Fibroblast of lung (primary cell): ENCODE results near the gene SPPL3. TPM values are rescaled to one million over a fixed set of nuclear protein-coding genes. Genes with fewer than 3 reads are reported as not detected.
A peak's percentile ranks its signal among the peaks of the same experiment; 100 is the strongest.

Source experiments
- DNase-seq, 2 donors: peaks; one replicate each; pipeline versions ENCODE4 v3.0.0 to v3.0.0-alpha.2; 2010; ENCODE audit warnings: low read depth in 2 of 2
- H2AFZ ChIP-seq: 2 replicates; pipeline ENCODE4 v1.5.1; 2012; ENCODE audit warnings: low read length, control low read depth, inconsistent platforms
- H3K27ac ChIP-seq: 2 replicates; pipeline ENCODE4 v1.5.1; 2011; ENCODE audit warnings: low read length, control low read depth; ENCODE audit not compliant: insufficient read depth
- H3K27me3 ChIP-seq: 2 replicates; pipeline ENCODE4 v1.5.1; 2011; ENCODE audit warnings: mild to moderate bottlenecking, low read length; ENCODE audit not compliant: control insufficient read depth, insufficient read depth
- H3K36me3 ChIP-seq: 2 replicates; pipeline ENCODE4 v1.5.1; 2011; ENCODE audit warnings: low read length; ENCODE audit not compliant: control insufficient read depth, insufficient read depth
- H3K4me1 ChIP-seq: 2 replicates; pipeline ENCODE4 v1.5.1; 2011; ENCODE audit warnings: low read length; ENCODE audit not compliant: control insufficient read depth, insufficient read depth; ENCODE audit errors: extremely low read depth
- H3K4me2 ChIP-seq: 2 replicates; pipeline ENCODE4 v1.5.1; 2011; ENCODE audit warnings: low read length, control low read depth; ENCODE audit not compliant: insufficient read depth; ENCODE audit errors: extremely low read depth
- H3K4me3 ChIP-seq, 4 experiments: fragments of 200-600 bp in 1 of 4; sonication (generic) in 1 of 4; replicated peaks in 1 of 4; 2 replicates each; pipeline ENCODE4 v1.5.1; 2011 to 2016; ENCODE audit warnings: low read length in 4 of 4, low read depth in 3 of 4, mild to moderate bottlenecking in 3 of 4, control low read depth in 2 of 4, inconsistent platforms in 1 of 4, mixed read lengths in 1 of 4; ENCODE audit not compliant: insufficient read depth in 1 of 4; ENCODE audit errors: control extremely low read depth in 1 of 4
- H3K79me2 ChIP-seq: 2 replicates; pipeline ENCODE4 v1.5.1; 2012; ENCODE audit warnings: mild to moderate bottlenecking, low read length, inconsistent platforms; ENCODE audit not compliant: control insufficient read depth, insufficient read depth
- H3K9ac ChIP-seq: 2 replicates; pipeline ENCODE4 v1.5.1; 2011; ENCODE audit warnings: mild to moderate bottlenecking, low read length, control low read depth; ENCODE audit not compliant: insufficient read depth
- H3K9me3 ChIP-seq: 2 replicates; pipeline ENCODE4 v1.5.1; 2012; ENCODE audit warnings: low read depth, low read length; ENCODE audit not compliant: control insufficient read depth, insufficient read depth
- H4K20me1 ChIP-seq: 2 replicates; pipeline ENCODE4 v1.5.1; 2011; ENCODE audit warnings: low read length; ENCODE audit not compliant: control insufficient read depth, insufficient read depth; ENCODE audit errors: extremely low read depth
- EZH2 ChIP-seq: IDR thresholded peaks from 2 replicates; pipeline ENCODE4 v1.5.1; 2012; ENCODE audit warnings: low read length, control low read depth, mild to moderate bottlenecking; ENCODE audit errors: missing control alignments
- polyA plus RNA-seq, 2 donors: library from polyadenylated mRNA; depleted of rRNA in 1 of 2; stranded (reverse) in 1 of 2; unstranded in 1 of 2; fragments of >200 nt; gene quantifications; 2 replicates each; pipeline ENCODE4 v1.2.1, GENCODE V29; 2011 to 2012; ENCODE audit warnings: missing spikeins in 1 of 2
- total RNA-seq: library from RNA; depleted of rRNA; stranded (reverse); fragments of >200 nt; gene quantifications from 2 replicates; pipeline ENCODE4 v1.2.1, GENCODE V29; 2014
- TF ChIP-seq, protein P1 (sequence below), 2 donors: IDR thresholded peaks in 1 of 2; conservative IDR thresholded peaks in 1 of 2; 1 replicate in 1 of 2; 2 replicates in 1 of 2; pipeline ENCODE4 v1.5.1; 2011 to 2012; ENCODE audit warnings: low read length in 2 of 2, control low read depth in 1 of 2, inconsistent platforms in 1 of 2, low read depth in 1 of 2, mild to moderate bottlenecking in 1 of 2

SPPL3 gene
- total and polyA plus RNA-seq, 2 donors (not counting 1 experiment from before 2014, with no cell fraction given), result 7.1 to 41.4 TPM

DNA sequence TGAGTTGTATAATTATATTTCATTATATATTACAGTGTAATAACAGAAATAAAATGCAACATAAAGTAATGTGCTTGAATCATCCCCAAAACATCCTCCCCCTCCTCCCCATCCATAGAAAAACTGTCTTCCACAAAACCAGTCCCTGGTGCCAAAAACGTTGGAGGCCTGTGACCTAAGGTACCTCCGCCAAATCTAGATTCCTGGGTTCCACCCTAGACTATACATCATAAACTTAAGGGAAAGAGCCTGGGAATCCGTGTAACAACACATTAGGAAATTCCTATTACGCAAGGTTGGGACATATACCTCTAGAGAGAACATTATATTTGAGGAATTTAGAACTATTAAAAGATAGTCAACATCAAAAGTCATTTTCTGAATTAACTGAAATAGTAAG lies 38.0 kb downstream of the SPPL3 start:
- Histone ChIP-seq H4K20me1 (no peaks in the 10 kb centered on the region), H3K27me3 (no peaks in the 10 kb centered on the region), H3K9ac (no peak overlapping the region), H3K27ac (no peak overlapping the region), H2AFZ (no peak overlapping the region), H3K4me1 (no peaks in the 10 kb centered on the region), H3K4me3 (no peak overlapping the region), H3K9me3 (no peaks in the 10 kb centered on the region), H3K36me3 (no peaks in the 10 kb centered on the region), H3K4me2 (no peak overlapping the region), H3K79me2 (peaks cover 6% of the 10 kb centered on the region)
- DNase-seq, result peak in 1 of 2 donors; percentile 69
- TF ChIP-seq, protein P1, sequence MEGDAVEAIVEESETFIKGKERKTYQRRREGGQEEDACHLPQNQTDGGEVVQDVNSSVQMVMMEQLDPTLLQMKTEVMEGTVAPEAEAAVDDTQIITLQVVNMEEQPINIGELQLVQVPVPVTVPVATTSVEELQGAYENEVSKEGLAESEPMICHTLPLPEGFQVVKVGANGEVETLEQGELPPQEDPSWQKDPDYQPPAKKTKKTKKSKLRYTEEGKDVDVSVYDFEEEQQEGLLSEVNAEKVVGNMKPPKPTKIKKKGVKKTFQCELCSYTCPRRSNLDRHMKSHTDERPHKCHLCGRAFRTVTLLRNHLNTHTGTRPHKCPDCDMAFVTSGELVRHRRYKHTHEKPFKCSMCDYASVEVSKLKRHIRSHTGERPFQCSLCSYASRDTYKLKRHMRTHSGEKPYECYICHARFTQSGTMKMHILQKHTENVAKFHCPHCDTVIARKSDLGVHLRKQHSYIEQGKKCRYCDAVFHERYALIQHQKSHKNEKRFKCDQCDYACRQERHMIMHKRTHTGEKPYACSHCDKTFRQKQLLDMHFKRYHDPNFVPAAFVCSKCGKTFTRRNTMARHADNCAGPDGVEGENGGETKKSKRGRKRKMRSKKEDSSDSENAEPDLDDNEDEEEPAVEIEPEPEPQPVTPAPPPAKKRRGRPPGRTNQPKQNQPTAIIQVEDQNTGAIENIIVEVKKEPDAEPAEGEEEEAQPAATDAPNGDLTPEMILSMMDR (conservative IDR thresholded peaks at IDR 0.05 in 1 of 2, IDR thresholded peaks at IDR 0.05 in 1 of 2; ENCODE audit: low read depth in 1 of 2, low read length in 2 of 2), result no peak
- TF ChIP-seq EZH2, result no peak

DNA sequence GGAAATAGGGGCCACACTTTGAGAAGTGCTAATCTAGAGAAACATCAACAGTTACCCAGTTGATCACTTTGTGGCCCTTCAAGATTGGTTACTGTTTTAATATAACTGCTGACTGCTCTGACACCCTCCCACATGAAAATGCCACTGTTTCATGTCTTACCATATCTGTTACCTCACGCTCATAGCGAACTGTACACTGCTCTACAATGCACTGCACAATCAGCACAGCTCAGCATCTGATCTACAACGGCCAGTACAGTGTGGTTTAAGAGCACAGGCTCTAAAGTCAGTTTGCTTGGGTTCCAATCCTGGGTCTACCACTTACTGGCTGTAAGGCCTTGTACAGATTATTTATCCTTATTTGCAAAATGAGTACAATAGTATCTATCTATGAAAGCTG lies 39.1 kb downstream of the SPPL3 start:
- Histone ChIP-seq H3K4me2 (no peak overlapping the region), H4K20me1 (no peaks in the 10 kb centered on the region), H3K4me1 (no peaks in the 10 kb centered on the region), H3K36me3 (no peaks in the 10 kb centered on the region), H3K9ac (no peak overlapping the region), H3K9me3 (no peaks in the 10 kb centered on the region), H3K4me3 (no peak overlapping the region), H2AFZ (no peak overlapping the region), H3K27me3 (no peaks in the 10 kb centered on the region), H3K27ac (no peak overlapping the region), H3K79me2 (peaks cover 6% of the 10 kb centered on the region)
- TF ChIP-seq EZH2, result no peak
- TF ChIP-seq, protein P1 (conservative IDR thresholded peaks at IDR 0.05 in 1 of 2, IDR thresholded peaks at IDR 0.05 in 1 of 2; ENCODE audit: low read depth in 1 of 2, low read length in 2 of 2), result no peak
- DNase-seq, result no peak

DNA sequence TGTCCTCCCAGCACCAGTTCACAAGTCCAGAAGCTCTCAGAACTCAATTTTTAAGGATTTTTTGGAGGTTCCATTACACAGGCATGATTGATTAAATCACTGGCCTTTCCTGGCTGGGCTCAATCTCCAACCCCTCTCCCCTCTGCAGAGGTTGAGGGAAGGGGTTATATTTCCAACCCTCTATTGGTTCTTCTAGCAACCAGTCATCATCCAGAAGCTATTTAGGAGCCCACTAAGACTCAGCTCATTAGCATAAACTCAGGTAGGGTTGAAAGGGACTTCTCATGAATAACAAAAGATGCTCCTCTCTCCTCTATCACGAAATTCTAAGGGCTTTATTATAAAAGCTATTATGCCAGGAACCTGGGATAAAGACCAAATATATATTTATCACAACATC lies 41.5 kb downstream of the SPPL3 start:
- no peak overlapping the region for H3K27ac ChIP-seq
- H3K4me3 ChIP-seq, result no peak overlapping the region
- no peaks in the 10 kb centered on the region for H3K27me3 ChIP-seq
- no peaks in the 10 kb centered on the region for H3K4me1 ChIP-seq
- no peak for DNase-seq
- H3K4me2 ChIP-seq, result no peak overlapping the region
- no peaks in the 10 kb centered on the region for H3K36me3 ChIP-seq
- H2AFZ ChIP-seq, result no peak overlapping the region
- H3K79me2 ChIP-seq, result peaks cover 6% of the 10 kb centered on the region
- no peaks in the 10 kb centered on the region for H4K20me1 ChIP-seq
- no peaks in the 10 kb centered on the region for H3K9me3 ChIP-seq
- H3K9ac ChIP-seq, result no peak overlapping the region
- TF ChIP-seq, protein P1 (conservative IDR thresholded peaks at IDR 0.05 in 1 of 2, IDR thresholded peaks at IDR 0.05 in 1 of 2; ENCODE audit: low read depth in 1 of 2, low read length in 2 of 2), result no peak
- no peak for TF ChIP-seq EZH2
